ENCODE measurements around the gene VTI1B.

DNA sequence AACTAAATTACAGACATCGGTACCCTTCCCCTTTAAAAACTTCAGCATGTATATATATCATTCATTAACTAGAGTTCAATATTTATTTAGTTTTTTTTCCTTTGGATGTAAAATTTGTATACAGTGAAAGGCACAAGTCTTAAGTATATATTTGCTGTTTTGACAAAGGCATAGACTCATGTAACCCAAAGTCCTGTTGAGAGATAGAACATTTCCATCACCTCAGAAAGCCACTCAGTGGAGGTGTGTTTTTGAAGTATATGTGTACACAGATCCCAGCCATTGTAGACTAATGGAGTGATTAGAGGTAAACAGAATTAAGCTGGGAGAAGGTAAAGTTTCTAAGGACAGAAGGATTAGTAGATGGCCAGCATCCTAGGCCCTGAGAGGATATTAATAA lies 42.6 kb upstream of the VTI1B start:
- TF ChIP-seq, protein P1, sequence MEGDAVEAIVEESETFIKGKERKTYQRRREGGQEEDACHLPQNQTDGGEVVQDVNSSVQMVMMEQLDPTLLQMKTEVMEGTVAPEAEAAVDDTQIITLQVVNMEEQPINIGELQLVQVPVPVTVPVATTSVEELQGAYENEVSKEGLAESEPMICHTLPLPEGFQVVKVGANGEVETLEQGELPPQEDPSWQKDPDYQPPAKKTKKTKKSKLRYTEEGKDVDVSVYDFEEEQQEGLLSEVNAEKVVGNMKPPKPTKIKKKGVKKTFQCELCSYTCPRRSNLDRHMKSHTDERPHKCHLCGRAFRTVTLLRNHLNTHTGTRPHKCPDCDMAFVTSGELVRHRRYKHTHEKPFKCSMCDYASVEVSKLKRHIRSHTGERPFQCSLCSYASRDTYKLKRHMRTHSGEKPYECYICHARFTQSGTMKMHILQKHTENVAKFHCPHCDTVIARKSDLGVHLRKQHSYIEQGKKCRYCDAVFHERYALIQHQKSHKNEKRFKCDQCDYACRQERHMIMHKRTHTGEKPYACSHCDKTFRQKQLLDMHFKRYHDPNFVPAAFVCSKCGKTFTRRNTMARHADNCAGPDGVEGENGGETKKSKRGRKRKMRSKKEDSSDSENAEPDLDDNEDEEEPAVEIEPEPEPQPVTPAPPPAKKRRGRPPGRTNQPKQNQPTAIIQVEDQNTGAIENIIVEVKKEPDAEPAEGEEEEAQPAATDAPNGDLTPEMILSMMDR (optimal IDR thresholded peaks at IDR 0.05 in 1 of 3, IDR thresholded peaks at IDR 0.05 in 1 of 3, conservative IDR thresholded peaks at IDR 0.05 in 1 of 3; ENCODE audit: extremely low read depth in 1 of 3, insufficient read depth in 2 of 3, low read length in 3 of 3): no peak
- no peak for TF ChIP-seq EZH2 (IDR thresholded peaks at IDR 0.05; ENCODE audit: low read length)

Data from keratinocyte (primary cell).